Smooth muscle cell (in vitro differentiated cells): ENCODE measurements around the gene PDK1. TPM values are rescaled to one million over a fixed set of nuclear protein-coding genes. Genes with fewer than 3 reads are reported as not detected.

Experiments used
- DNase-seq: peaks from one replicate; lab custom pipeline; 2025; ENCODE audit not compliant: unreplicated experiment; lab: John Stamatoyannopoulos, UW
- H2AFZ ChIP-seq: fragments of 200-600 bp; sonication (generic); 2 replicates; pipeline ENCODE4 v1.6.0; 2016; ENCODE audit warnings: antibody characterized with exemption, low read depth, mild to moderate bottlenecking
- H3F3A ChIP-seq: fragments of 200-600 bp; sonication (generic); 2 replicates; pipeline ENCODE4 v1.6.0; 2017; ENCODE audit warnings: antibody characterized with exemption, low read depth
- H3K27ac ChIP-seq: fragments of 200-600 bp; sonication (generic); 2 replicates; pipeline ENCODE4 v1.5.1; 2016; ENCODE audit warnings: low read depth, mild to moderate bottlenecking
- H3K27me3 ChIP-seq: fragments of 200-600 bp; sonication (generic); 2 replicates; pipeline ENCODE4 v1.6.1; 2016; ENCODE audit warnings: low read depth, mild to moderate bottlenecking
- H3K36me3 ChIP-seq: fragments of 200-600 bp; sonication (generic); 2 replicates; pipeline ENCODE4 v1.5.1; 2016; ENCODE audit warnings: low read depth
- H3K4me1 ChIP-seq: fragments of 200-600 bp; sonication (generic); 2 replicates; pipeline ENCODE4 v1.5.1; 2016; ENCODE audit warnings: low read depth
- H3K4me2 ChIP-seq: fragments of 200-600 bp; sonication (generic); 2 replicates; pipeline ENCODE4 v1.6.0; 2016; ENCODE audit warnings: mild to moderate bottlenecking
- H3K4me3 ChIP-seq: fragments of 200-600 bp; sonication (generic); 2 replicates; pipeline ENCODE4 v1.5.1; 2016; ENCODE audit warnings: mild to moderate bottlenecking
- H3K79me2 ChIP-seq: fragments of 200-600 bp; sonication (generic); 2 replicates; pipeline ENCODE4 v1.6.0; 2016; ENCODE audit warnings: low read depth, mild to moderate bottlenecking
- H3K9ac ChIP-seq: fragments of 200-600 bp; sonication (generic); 2 replicates; pipeline ENCODE4 v1.6.0; 2016; ENCODE audit warnings: low read depth
- H3K9me3 ChIP-seq: fragments of 200-600 bp; sonication (generic); replicated peaks from 2 replicates; pipeline ENCODE4 v1.5.1; 2016; ENCODE audit warnings: low read depth
- H4K20me1 ChIP-seq: fragments of 200-600 bp; sonication (generic); 2 replicates; pipeline ENCODE4 v1.6.0; 2016; ENCODE audit warnings: low read depth
- CTCF ChIP-seq: fragments of 200-600 bp; sonication (generic); IDR thresholded peaks from 2 replicates; pipeline ENCODE4 v1.5.1; 2017; ENCODE audit warnings: borderline replicate concordance, mild to moderate bottlenecking, antibody characterized with exemption; ENCODE audit not compliant: insufficient read depth, poor library complexity, severe bottlenecking
- WGBS: methylation state at CpG from one replicate; pipeline ENCODE4 v1.1.7; 2016; ENCODE audit warnings: low lambda C conversion rate; 5-methylcytosine and 5-hydroxymethylcytosine counted together
- polyA plus RNA-seq: library from polyadenylated mRNA; unstranded; fragments of >200 nt; fragmentation: Nextera tagmentation; extraction: Ambion mirVana; gene quantifications from 2 replicates; pipeline ENCODE4 v1.2.1, GENCODE V29; 2016
- total RNA-seq: library from RNA; depleted of rRNA; stranded (reverse); fragments of >200 nt; gene quantifications from 2 replicates; pipeline ENCODE4 v1.2.3, GENCODE V29; 2014

The PDK1 gene
- total and polyA plus RNA-seq, 2 experiments from 2014 or later: 18.0 to 33.9 TPM

DNA sequence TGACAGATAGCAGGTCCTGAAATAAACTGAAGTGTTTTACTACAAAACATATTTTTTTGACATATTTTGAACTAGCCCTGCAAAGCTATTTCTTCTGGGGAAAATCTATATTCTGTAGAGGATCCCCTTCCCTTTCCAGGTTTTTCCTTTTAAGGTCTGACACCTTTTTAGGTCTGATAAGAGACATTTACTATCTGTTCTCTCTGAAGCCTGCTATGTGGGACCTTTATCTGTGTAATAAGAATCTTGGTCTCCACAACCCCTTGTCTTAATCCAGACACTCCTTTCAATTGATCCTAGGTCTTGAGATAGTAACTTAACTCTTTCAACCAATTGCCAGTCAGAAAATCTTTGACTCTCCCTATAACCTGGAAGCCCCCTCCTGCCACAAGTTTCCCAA, 5.5 kb upstream of the PDK1 start:
- no peak overlapping the region for H3K9ac ChIP-seq
- no peak overlapping the region for H3K4me2 ChIP-seq
- no peaks in the 10 kb centered on the region for H3K9me3 ChIP-seq
- peaks cover 24% of the 10 kb centered on the region for H3K4me1 ChIP-seq
- no peak overlapping the region for H2AFZ ChIP-seq
- H3K36me3 ChIP-seq: no peaks in the 10 kb centered on the region
- TF ChIP-seq CTCF: no peak
- DNase-seq: no peak
- no peaks in the 10 kb centered on the region for H4K20me1 ChIP-seq
- peaks cover 14% of the 10 kb centered on the region for H3F3A ChIP-seq
- H3K79me2 ChIP-seq: no peaks in the 10 kb centered on the region
- no peak overlapping the region for H3K27ac ChIP-seq
- no peaks in the 10 kb centered on the region for H3K27me3 ChIP-seq
- H3K4me3 ChIP-seq: no peak overlapping the region

DNA sequence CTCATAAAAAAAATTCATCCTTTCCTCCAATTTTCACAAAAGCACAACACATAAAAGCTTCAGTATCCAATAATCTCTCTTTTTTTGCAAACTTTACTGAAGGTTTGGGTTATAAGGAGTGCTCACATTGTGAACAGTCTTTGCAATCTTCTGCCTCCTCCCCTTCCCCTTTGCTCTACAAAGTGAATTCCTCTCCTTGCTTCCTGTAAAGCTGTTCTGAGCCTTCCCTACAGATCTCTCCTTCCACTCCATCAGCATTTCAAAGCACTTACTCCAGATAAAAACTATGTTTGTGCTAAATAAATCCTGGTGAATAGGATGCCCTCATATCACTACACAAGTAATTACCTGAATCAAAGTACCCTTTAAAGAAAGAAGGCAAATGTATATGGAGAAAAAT, 4.6 kb upstream of the PDK1 start:
- Histone ChIP-seq H3K79me2 (no peaks in the 10 kb centered on the region), H4K20me1 (no peaks in the 10 kb centered on the region), H3K9ac (no peak overlapping the region), H3K36me3 (no peaks in the 10 kb centered on the region), H3K9me3 (no peaks in the 10 kb centered on the region), H3F3A (peaks cover 14% of the 10 kb centered on the region), H3K4me1 (peaks cover 24% of the 10 kb centered on the region), H3K4me3 (no peak overlapping the region), H3K4me2 (peak overlapping the region; percentile 42), H2AFZ (peak overlapping the region; percentile 92), H3K27ac (peak overlapping the region; percentile 64), H3K27me3 (no peaks in the 10 kb centered on the region)
- TF ChIP-seq CTCF: no peak
- DNase-seq: no peak

DNA sequence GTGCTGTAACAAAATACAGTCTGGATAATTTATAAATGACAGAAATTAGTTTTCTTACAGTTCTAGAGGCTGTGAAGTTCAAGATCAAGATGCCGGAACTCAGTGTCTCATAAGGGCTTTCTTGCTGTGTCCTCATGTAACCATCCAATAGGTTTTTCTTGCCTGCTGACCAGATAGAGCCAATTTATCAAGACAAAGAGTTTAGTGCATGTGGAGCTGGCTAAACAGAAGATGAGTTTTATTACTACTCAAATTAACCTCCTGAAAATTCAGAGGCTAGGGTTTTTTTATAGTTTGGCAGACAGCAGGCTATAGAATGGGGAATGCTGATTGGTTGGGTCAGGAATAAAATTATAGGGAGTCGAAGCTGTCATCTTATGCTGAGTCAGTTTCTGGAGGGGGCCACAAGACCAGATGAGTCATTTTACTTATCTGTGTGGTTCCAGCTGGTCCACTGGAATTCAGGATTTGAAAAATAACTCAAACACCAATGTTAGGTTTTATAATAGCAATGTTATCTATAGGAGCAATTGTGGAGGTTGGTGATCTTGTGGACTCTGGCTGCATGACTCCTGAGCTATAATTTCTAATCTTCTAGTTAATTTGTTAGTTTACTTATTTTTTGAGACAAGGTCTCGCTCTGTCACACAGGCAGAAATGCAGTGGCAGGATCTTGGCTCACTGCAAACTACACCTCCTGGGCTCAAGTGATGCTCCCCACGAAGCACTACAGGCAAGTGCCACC, 3.2 kb upstream of the PDK1 start:
- no peak overlapping the region for H2AFZ ChIP-seq

More for the DNA sequence above, 3.2 kb upstream of the PDK1 start:
- Histone ChIP-seq H3K4me1 (peaks cover 28% of the 10 kb centered on the region), H4K20me1 (peaks cover 12% of the 10 kb centered on the region), H3K9ac (no peak overlapping the region), H3K4me2 (peak overlapping the region; percentile 16), H3F3A (peaks cover 14% of the 10 kb centered on the region), H3K36me3 (no peaks in the 10 kb centered on the region), H3K27me3 (no peaks in the 10 kb centered on the region), H3K4me3 (no peak overlapping the region), H3K9me3 (no peaks in the 10 kb centered on the region), H3K79me2 (peaks cover 14% of the 10 kb centered on the region), H3K27ac (peak overlapping the region; percentile 64)
- WGBS: 52% methylated on average over 4 of the region's 4 CpGs
- no peak for DNase-seq
- TF ChIP-seq CTCF: no peak
